Middle frontal gyrus (tissue), 1 donor: Measurements from ENCODE around the gene PI4KA.
"Not testable (repeated sequence)": the region's sequence is repeated elsewhere in the genome, so short reads cannot be mapped to it uniquely, and the experiment has no call there.

Source experiments
- DNase-seq: peaks from one replicate; pipeline ENCODE4 v3.0.0-alpha.2; 2015; ENCODE audit warnings: low spot score; ENCODE audit errors: extremely low spot score

The PI4KA gene

DNA sequence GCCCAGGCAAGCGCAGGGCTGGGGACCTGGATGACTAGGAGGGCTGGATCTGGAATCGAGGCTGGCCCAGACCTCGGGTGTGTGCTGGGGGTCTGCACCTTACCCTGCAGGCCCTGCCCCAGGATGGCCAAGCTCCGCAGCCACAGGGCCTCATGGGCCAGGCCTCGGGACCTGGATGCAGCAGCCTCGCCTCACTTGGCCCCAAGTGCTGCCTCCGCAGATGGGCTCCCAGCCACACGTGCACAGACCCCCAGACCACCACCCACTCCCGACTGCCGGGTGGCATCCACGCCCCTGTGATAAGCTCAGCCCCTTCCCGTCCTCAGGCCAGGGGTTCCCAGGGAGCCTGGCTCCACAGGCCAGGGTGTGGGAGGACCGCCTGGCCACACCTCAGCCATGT lies 188.7 kb downstream of the PI4KA start:
- not testable (repeated sequence) for DNase-seq

DNA sequence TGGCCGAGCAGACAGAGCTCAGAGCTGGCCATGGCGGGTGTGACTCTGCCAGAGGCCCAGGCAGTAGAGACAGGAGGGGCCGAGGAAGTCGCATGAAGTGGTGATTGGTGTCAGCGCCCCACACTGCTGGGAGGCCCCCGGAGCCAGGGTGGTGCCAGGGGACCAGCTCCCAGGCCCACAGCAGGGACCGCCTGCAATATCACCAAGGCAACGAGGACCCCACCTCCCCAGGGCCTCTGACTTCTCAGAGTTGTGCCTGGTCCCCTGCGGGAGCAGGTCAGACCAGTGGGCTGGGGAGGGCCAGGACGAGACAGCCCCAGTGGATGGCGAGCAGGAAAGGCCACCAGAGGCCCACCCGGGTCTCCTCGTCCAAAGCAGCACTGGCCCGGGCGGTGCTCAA lies 189.1 kb downstream of the PI4KA start:
- DNase-seq, result not testable (repeated sequence)

GRCh38 chr22:20668769-20669168 lies 189.8 kb downstream of the PI4KA start:
- not testable (repeated sequence) for DNase-seq

GRCh38 chr22:20668226-20668625 lies 190.4 kb downstream of the PI4KA start:
- not testable (repeated sequence) for DNase-seq

DNA sequence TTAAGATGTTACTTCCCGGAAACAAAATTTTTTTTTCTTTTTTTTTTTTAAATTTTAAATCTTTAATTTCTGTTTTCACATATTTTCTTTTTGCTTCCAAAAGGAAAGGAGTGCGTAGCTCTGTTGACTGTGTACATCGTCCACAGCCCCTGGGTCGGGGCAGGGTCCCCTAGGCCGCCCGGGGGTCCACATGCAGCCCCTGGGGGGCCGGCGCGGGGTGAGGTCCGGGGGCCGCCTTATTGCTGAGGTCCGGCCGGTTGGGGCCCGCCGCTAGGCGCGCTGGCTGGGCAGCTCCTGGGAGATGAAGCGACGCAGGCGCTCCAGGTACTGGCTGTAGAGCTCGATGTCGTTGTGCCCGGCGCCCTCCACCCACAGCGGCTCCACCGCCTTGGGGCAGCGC lies 191.1 kb downstream of the PI4KA start:
- DNase-seq, result not testable (repeated sequence)

- no peak for DNase-seq
Observed at GRCh38 chr22:20666560-20666959, 192.1 kb downstream of the PI4KA start.

DNA sequence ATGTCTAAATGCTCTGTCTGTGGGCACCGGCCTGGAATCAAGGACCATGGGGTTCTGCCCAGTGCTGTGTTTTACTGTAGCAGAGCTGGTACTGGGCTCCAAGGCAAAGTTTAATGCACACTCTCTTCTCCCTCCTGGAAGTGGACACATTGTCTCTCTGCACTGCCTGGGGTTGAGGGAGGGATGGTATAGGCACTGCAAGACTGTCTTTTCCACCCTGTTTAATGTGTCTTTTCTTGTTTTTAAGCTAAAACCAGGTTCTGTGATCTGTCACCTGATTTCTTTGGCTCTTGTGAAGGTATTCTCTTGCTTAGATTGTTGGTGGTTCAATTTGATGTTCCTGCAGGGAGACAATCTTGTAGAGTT lies 194.0 kb downstream of the PI4KA start:
- no peak for DNase-seq

- no peak for DNase-seq
Observed at GRCh38 chr22:20663941-20664593, 194.5 kb downstream of the PI4KA start.

DNA sequence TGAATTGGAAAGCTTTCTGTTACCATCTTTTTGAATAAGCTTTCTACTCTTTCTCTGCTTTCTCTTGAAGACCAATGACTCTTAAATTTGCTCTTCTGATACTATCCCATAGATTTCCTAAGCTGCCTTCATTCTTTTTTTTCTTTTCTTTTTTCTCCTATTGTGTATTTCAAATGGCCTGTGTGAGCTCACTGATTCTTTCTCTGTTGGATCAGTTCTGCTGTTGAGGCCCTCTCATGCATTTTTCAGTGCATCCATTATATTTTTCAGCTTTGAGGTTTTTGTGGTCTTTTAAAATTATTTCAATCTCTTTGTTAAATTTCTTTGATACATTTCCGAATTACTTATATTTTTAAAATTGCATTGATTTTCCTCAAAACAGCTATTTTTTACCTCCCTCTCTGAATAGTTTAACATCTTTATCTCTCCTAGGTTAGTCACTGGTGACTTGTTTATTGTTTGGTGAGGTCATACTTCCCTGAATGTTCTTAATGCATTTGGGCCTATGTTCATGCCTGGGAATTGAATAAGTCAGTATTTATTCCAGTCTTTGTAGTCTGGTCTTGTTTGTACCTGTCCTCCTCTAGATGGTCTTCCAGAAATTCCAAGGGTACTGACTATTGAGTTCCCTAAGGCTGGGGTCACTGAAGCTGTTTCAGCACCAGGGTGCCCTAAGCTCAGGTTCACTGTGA lies 195.3 kb downstream of the PI4KA start:
- DNase-seq, result no peak

DNA sequence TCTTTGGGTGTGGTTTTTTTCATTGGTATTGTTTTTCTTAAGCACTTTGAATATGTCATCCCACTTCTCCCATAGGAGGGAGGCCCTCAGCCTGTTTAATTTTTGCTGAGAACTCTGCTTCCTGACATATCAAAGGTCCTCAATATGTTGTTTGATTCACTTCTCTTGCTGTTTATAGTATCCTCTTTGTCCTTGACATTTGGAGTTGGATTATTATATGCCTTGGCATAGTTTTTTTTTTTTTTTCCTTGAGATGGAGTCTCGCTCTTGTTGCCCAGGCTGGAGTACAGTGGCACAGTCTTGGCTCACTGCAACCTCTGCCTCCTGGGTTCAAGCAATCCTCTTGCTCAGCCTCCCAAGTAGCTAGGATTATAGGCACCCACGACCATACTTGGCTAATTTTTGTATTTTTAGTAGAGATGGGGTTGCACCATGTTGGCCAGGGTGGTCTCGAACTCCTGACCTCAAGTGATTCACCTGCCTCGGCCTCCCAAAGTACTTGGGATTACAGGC lies 196.0 kb downstream of the PI4KA start:
- not testable (repeated sequence) for DNase-seq

DNA sequence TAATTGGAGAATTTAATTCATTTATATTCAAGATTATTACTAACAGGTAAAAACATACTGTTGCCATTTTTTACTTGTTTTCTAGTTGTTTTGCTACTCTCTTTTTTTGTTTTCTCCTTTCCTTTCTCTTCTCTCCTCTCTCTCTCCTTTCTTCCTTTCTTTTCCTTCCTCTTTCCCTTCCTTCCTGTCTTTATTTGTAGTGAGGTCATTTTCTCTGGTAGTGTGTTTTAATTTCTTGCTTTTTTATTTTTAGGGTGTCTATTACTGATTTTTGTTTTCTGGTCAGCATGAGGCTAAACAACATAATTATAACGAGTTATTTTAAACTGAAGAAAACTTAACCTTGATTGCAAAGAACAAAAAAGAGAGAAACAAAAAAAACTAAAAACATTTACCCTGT lies 197.1 kb downstream of the PI4KA start:
- no peak for DNase-seq

DNA sequence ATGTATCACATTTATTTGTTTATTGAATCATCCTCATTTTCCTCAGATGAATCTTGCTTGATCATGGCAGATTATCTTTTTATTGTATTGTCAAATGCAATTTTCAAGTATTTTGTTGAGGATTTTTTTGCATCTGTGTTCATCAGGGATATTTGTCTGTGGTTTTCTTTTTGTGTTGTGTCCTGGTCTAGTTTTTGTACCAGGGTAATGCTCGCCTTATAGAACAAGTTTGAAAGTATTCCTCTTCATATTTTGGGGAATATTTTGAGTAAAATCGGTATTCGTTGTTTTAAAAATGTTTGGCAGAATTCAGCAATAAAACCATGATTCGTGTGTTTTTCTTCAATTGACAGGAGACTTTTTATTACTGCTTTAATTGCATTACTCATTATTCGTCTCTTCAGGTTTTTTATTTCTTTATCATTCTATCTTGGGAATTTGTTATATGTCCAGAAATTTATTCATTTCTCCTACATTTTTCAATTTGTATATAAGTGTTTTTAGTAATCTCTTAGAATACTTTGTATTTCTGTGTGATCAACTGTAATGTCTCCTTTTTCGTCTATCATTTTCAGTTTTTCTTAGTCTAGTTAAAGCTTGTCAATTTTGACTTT lies 198.1 kb downstream of the PI4KA start:
- no peak for DNase-seq

GRCh38 chr22:20659920-20660319 lies 198.7 kb downstream of the PI4KA start:
- no peak for DNase-seq

- no peak for DNase-seq
Observed at GRCh38 chr22:20659258-20659657, 199.4 kb downstream of the PI4KA start.

DNA sequence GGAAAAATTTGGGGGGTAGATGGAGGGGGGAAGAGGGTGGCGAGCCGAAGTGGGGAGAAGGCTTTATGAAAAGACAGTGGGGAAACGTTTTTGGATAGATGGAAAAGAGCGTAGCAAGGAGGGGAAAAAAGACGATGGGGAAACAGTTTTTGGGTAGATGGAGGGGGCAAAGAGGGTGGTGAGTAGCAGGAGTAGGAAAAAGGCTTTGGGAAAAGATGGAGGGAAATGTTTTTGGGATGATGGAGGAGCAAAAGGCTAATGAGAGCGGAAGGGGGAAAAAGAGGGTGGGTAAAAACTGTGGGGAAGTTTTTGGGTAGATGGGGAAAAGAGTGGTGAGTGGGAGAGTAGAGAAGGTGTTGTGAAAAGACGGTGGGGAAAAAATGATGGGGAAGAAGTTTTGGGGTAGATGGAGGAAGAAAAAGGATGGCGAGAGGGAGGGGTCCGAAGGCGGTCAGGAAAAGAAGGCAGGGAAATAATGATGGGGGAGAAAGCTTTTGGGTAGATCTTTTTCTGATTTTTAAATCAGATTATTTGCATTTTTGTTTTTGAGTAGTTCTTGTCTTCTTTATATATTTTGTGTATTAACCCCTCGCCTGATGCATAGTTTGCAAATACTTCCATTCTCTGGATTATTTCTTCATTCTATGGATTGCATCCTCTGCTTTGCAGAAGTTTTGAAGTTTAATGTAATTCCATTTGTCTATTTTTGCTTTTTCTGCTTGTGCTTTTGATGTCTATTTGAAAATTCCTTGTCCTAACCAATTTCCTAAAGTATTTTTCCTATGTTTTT lies 200.0 kb downstream of the PI4KA start:
- DNase-seq, result no peak

- DNase-seq, result no peak
Observed at GRCh38 chr22:20657963-20658362, 200.6 kb downstream of the PI4KA start.
